Measurements from ENCODE around the gene ZNF786. TPM values are rescaled to one million over a fixed set of nuclear protein-coding genes. Genes with fewer than 3 reads are reported as not detected.
"Not testable (repeated sequence)": the region's sequence is repeated elsewhere in the genome, so short reads cannot be mapped to it uniquely, and the experiment has no call there.

ZNF786 gene
- total RNA-seq, 2 donors from 2014 or later: 4.8 to 5.4 TPM

DNA sequence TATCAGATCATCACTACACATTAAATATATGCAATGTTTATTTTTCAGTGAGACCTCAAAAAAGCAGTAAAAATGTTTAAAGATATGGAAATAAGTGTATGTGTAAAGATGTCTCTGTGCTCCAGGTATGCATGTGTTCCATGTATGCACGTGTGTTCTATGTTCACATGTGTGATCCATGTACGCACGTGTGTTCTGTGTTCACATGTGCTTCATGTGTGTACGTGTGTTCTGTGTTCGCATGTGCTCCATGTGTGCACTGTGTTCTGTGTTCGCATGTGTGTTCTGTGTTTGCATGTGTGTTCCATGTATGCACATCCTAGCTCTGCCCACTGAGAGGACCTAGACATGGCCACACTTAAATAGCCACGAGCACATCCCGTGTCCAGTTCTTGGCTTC is 46.6 kb downstream of the ZNF786 start:
- Histone ChIP-seq H3K4me3 (no peak overlapping the region), H3K27me3 (no peaks in the 10 kb centered on the region), H3K4me1 (no peaks in the 10 kb centered on the region), H3K9me3 (no peaks in the 10 kb centered on the region), H3K36me3 (no peaks in the 10 kb centered on the region), H3K27ac (no peak overlapping the region), H3K9ac (ENCODE audit: low read depth in 2 of 2, low read length in 2 of 2) (no peak overlapping the region)
- intact Hi-C loops (cut with DNase I): no loop called here
- TF ChIP-seq, protein P1, sequence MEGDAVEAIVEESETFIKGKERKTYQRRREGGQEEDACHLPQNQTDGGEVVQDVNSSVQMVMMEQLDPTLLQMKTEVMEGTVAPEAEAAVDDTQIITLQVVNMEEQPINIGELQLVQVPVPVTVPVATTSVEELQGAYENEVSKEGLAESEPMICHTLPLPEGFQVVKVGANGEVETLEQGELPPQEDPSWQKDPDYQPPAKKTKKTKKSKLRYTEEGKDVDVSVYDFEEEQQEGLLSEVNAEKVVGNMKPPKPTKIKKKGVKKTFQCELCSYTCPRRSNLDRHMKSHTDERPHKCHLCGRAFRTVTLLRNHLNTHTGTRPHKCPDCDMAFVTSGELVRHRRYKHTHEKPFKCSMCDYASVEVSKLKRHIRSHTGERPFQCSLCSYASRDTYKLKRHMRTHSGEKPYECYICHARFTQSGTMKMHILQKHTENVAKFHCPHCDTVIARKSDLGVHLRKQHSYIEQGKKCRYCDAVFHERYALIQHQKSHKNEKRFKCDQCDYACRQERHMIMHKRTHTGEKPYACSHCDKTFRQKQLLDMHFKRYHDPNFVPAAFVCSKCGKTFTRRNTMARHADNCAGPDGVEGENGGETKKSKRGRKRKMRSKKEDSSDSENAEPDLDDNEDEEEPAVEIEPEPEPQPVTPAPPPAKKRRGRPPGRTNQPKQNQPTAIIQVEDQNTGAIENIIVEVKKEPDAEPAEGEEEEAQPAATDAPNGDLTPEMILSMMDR (IDR thresholded peaks at IDR 0.05): no peak
- no peak for DNase-seq

DNA sequence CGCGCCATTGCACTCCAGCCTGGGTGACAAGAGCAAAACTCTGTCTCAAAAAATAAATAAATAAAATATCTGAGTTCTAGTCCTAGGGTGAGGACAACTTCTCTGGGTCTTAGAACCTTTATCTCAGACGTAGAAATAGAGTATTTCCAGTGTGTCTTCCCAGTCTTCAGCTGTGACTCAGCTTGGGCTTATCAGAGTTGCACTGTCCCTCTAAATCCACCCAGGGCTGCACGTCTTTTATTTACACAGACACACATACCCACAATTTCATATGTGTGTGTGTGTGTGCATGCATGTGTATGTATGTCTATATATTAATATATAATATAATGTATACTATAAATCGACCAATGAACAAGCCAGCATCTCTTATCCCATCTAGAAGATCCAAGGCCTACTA is 49.2 kb downstream of the ZNF786 start:
- Histone ChIP-seq H3K27me3 (no peaks in the 10 kb centered on the region), H3K9ac (ENCODE audit: low read depth in 2 of 2, low read length in 2 of 2) (no peak overlapping the region), H3K9me3 (no peaks in the 10 kb centered on the region), H3K4me3 (no peak overlapping the region), H3K36me3 (no peaks in the 10 kb centered on the region), H3K27ac (no peak overlapping the region), H3K4me1 (no peaks in the 10 kb centered on the region)
- TF ChIP-seq, protein P1 (IDR thresholded peaks at IDR 0.05): no peak
- intact Hi-C loops (cut with DNase I): no loop called here
- DNase-seq: no peak

GRCh38 chr7:149038641-149039040 is 51.9 kb downstream of the ZNF786 start:
- H3K9me3 ChIP-seq; DNase-seq; H3K27ac ChIP-seq; H3K36me3 ChIP-seq; H3K9ac ChIP-seq (ENCODE audit: low read depth in 2 of 2, low read length in 2 of 2); intact Hi-C loops (cut with DNase I); H3K27me3 ChIP-seq; H3K4me3 ChIP-seq; H3K4me1 ChIP-seq: not testable (repeated sequence)

- TF ChIP-seq, protein P1 (IDR thresholded peaks at IDR 0.05): no peak
- Histone ChIP-seq H3K4me1 (no peaks in the 10 kb centered on the region), H3K27ac (no peak overlapping the region), H3K9ac (ENCODE audit: low read depth in 2 of 2, low read length in 2 of 2) (no peak overlapping the region), H3K27me3 (no peaks in the 10 kb centered on the region), H3K9me3 (no peaks in the 10 kb centered on the region), H3K36me3 (no peaks in the 10 kb centered on the region), H3K4me3 (no peak overlapping the region)
- intact Hi-C loops (cut with DNase I): no loop called here
- DNase-seq: no peak
These were observed 53.8 kb downstream of the ZNF786 start for GRCh38 chr7:149036676-149037075.

DNA sequence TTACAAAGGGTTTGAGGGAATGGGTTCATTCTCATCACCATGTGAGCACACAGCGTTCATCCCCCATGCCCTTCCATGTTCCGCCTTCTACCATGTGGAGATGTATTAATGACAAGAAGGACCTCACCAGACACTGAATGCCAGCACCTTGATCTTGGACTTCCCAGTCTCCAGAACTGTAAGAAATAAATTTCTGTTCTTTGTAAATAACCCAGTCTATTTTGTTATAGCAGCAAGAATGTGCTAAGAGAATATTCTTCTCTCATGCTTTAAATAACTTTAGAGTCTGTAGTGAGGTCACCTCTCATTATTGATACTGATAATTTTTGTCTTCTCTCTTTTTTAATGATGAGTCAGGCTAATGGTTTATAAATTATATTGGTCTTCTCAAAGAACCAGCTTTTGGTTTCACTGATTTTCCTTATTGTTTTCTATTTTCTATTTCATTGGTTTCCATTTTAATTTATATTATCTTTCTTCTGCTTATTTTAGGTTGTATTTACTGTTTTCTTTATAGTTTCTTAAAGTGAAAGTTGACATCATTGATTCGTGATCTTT is 59.1 kb downstream of the ZNF786 start:
- no peak overlapping the region for H3K27ac ChIP-seq
- H3K27me3 ChIP-seq: no peaks in the 10 kb centered on the region
- no peak for DNase-seq
- intact Hi-C loops (cut with DNase I): no loop called here
- no peaks in the 10 kb centered on the region for H3K9me3 ChIP-seq
- TF ChIP-seq, protein P1 (IDR thresholded peaks at IDR 0.05): no peak
- H3K4me1 ChIP-seq: no peaks in the 10 kb centered on the region
- no peaks in the 10 kb centered on the region for H3K36me3 ChIP-seq
- no peak overlapping the region for H3K4me3 ChIP-seq
- no peak overlapping the region for H3K9ac ChIP-seq (ENCODE audit: low read depth in 2 of 2, low read length in 2 of 2)

DNA sequence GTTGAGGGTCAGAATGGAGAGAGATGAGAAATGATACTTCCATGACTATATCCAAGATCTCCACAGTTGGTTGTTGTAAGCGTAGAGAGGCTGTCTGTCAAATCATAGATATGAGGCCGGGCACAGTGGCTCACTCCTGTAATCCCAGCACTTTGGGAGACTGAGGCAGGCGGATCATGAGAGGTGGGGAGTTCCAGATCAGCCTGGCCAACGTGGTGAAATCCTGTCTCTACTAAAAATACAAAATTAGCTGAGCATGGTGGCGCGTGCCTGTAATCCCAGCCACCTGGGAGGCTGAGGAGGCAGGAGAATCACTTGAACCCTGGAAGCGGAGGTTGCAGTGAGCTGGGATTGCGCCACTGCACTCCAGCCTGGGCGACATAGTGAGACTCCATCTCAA is 60.1 kb downstream of the ZNF786 start:
- H3K27ac ChIP-seq; DNase-seq; H3K9me3 ChIP-seq; H3K9ac ChIP-seq (ENCODE audit: low read depth in 2 of 2, low read length in 2 of 2); H3K36me3 ChIP-seq; H3K4me1 ChIP-seq; intact Hi-C loops (cut with DNase I); H3K27me3 ChIP-seq; H3K4me3 ChIP-seq: not testable (repeated sequence)

Data from colonic mucosa (tissue), 4 donors.